GM12878 (cell line): Measurements from ENCODE around the gene METTL17. TPM values are rescaled to one million over a fixed set of nuclear protein-coding genes. Genes with fewer than 3 reads are reported as not detected.

Experiments used
- ATAC-seq: fragments of 200-7000 bp; cut with Tn5 transposase; 3 replicates; pipeline ENCODE4 v1.9.1; 2020; ENCODE audit warnings: mild to moderate bottlenecking, moderate library complexity
- BruUV-seq: library from RNA; stranded (reverse); fragments of 400-500 nt; replicated peaks from 2 replicates; lab custom pipeline; 2021; lab: Mats Ljungman, UMichigan
- CTCF ChIA-PET: fragments of 300-600 bp; sonication (Branson Sonifier 250); formaldehyde crosslinking; extraction: SDS; loops from one replicate; lab custom pipeline; 2021; ENCODE audit warnings: inconsistent platforms; lab: Yijun Ruan, JAX
- POLR2A ChIA-PET: fragments of 350-600 bp; formaldehyde crosslinking; extraction: SDS; loops from one replicate; lab custom pipeline; 2021; ENCODE audit warnings: inconsistent platforms; lab: Charles Lee
- RAD21 ChIA-PET: fragments of 300-600 bp; sonication (Branson Sonifier 250); formaldehyde crosslinking; loops from one replicate; lab custom pipeline; 2023; ENCODE audit warnings: antibody characterized with exemption; ENCODE audit not compliant: unreplicated experiment; lab: Charles Lee
- SMC1A ChIA-PET: fragments of 300-600 bp; sonication (Branson Sonifier 250); formaldehyde crosslinking; loops from one replicate; lab custom pipeline; 2023; ENCODE audit not compliant: unreplicated experiment, uncharacterized antibody; lab: Charles Lee
- DNase-seq: peaks from one replicate; pipeline ENCODE4 v3.0.0-alpha.2; 2011; ENCODE audit warnings: low read depth, low spot score
- FAIRE-seq: peaks from 3 replicates; lab custom pipeline; 2011; peaks lifted over from hg19 to GRCh38; lab: Jason Lieb, UNC
- H2AFZ ChIP-seq: 2 replicates; pipeline ENCODE4 v1.6.0; 2011; ENCODE audit warnings: low read depth, low read length, control low read depth; ENCODE audit not compliant: control insufficient read depth
- H3K27ac ChIP-seq: 2 replicates; pipeline ENCODE4 v1.5.1; 2011; ENCODE audit warnings: control low read depth; ENCODE audit not compliant: control insufficient read depth, insufficient read depth
- H3K27me3 ChIP-seq, 2 experiments: replicated peaks in 1 of 2; 2 replicates each; pipeline versions ENCODE4 v1.6.0 to v1.6.1; 2011; ENCODE audit warnings: low read length in 1 of 2; ENCODE audit not compliant: control insufficient read depth in 2 of 2, insufficient read depth in 2 of 2
- H3K36me3 ChIP-seq, 2 experiments: 2 replicates each; pipeline ENCODE4 v1.5.1; 2011; ENCODE audit warnings: low read length in 1 of 2; ENCODE audit not compliant: control insufficient read depth in 2 of 2, insufficient read depth in 2 of 2
- H3K4me1 ChIP-seq: 2 replicates; pipeline ENCODE4 v1.6.1; 2011; ENCODE audit warnings: mild to moderate bottlenecking, low read length, moderate library complexity, mixed read lengths; ENCODE audit not compliant: control insufficient read depth, insufficient read depth
- H3K4me2 ChIP-seq: 2 replicates; pipeline ENCODE4 v1.6.0; 2011; ENCODE audit warnings: control low read depth; ENCODE audit not compliant: control insufficient read depth, insufficient read depth
- H3K4me3 ChIP-seq: fragments of 200-600 bp; sonication (generic); 2 replicates; pipeline ENCODE4 v1.5.1; 2016
- H3K79me2 ChIP-seq: 2 replicates; pipeline ENCODE4 v1.6.0; 2011; ENCODE audit warnings: low read length; ENCODE audit not compliant: control insufficient read depth, insufficient read depth
- H3K9ac ChIP-seq: 2 replicates; pipeline ENCODE4 v1.8.0; 2011; ENCODE audit warnings: low read length, control low read depth, mixed read lengths; ENCODE audit not compliant: control insufficient read depth, insufficient read depth
- H3K9me3 ChIP-seq: replicated peaks from 3 replicates; pipeline ENCODE4 v1.5.1; 2011; ENCODE audit warnings: mild to moderate bottlenecking, low read length; ENCODE audit not compliant: control insufficient read depth, insufficient read depth
- H4K20me1 ChIP-seq: 2 replicates; pipeline ENCODE4 v1.6.0; 2011; ENCODE audit not compliant: control insufficient read depth, insufficient read depth
- BMI1 ChIP-seq: fragments of 450-650 bp; IDR thresholded peaks from 2 replicates; pipeline ENCODE4 v1.6.1; 2016; ENCODE audit warnings: mild to moderate bottlenecking, moderate library complexity, borderline replicate concordance
- EZH2 ChIP-seq: IDR thresholded peaks from 2 replicates; pipeline ENCODE4 v1.6.1; 2012; ENCODE audit warnings: low read depth, mild to moderate bottlenecking, control low read depth, inconsistent platforms, low read length, borderline replicate concordance; ENCODE audit not compliant: control insufficient read depth
- HCFC1 ChIP-seq: fragments of 150-350 bp; IDR thresholded peaks from 2 replicates; pipeline ENCODE4 v1.6.1; 2014; ENCODE audit warnings: low read length
- HDAC2 ChIP-seq: fragments of 200-600 bp; sonication (generic); IDR thresholded peaks from 2 replicates; pipeline ENCODE4 v1.6.1; 2017
- NR2C2 ChIP-seq: IDR thresholded peaks from 2 replicates; pipeline ENCODE4 v1.6.1; 2011; ENCODE audit warnings: borderline replicate concordance, low read depth; ENCODE audit not compliant: control insufficient read depth, insufficient read length
- NRF1 ChIP-seq: conservative IDR thresholded peaks from 2 replicates; pipeline ENCODE4 v1.6.1; 2011; ENCODE audit warnings: mild to moderate bottlenecking, low read depth, low read length, improper control_type of control experiment
- RAD21 ChIP-seq: IDR thresholded peaks from 2 replicates; pipeline ENCODE4 v1.6.1; 2011; ENCODE audit warnings: mild to moderate bottlenecking, low read depth, low read length, moderate library complexity; ENCODE audit not compliant: insufficient read depth
- SRF ChIP-seq, 2 experiments: IDR thresholded peaks; 2 replicates each; pipeline ENCODE4 v1.6.1; 2011; ENCODE audit warnings: low read depth in 2 of 2, low read length in 2 of 2, mild to moderate bottlenecking in 1 of 2, moderate library complexity in 1 of 2
- WGBS: methylation state at CpG from one replicate; pipeline ENCODE4 v1.1.6; 2016; ENCODE audit warnings: low lambda C conversion rate; ENCODE audit not compliant: insufficient replicate concordance, insufficient coverage; ENCODE audit errors: missing lambda C conversion rate; 5-methylcytosine and 5-hydroxymethylcytosine counted together
- in situ Hi-C: fragments of 300-500 bp; cut with MboI; formaldehyde crosslinking; loops from 9 replicates; pipeline ENCODE4 v1.14.3; 2018; ENCODE audit warnings: mixed read lengths
- intact Hi-C: fragments of 100-400 bp; cut with micrococcal nuclease; formaldehyde crosslinking; loops from one replicate; pipeline ENCODE4 v1.14.2; 2022; ENCODE audit not compliant: unreplicated experiment
- polyA plus RNA-seq, 11 experiments: library from polyadenylated mRNA; depleted of rRNA in 4 of 11; unstranded in 6 of 11; stranded (reverse) in 5 of 11; fragments of >200 nt; fragmentation: Nextera tagmentation in 4 of 11; fragmentation: Illumina TruSeq in 1 of 11; extraction: Ambion mirVana in 4 of 11; extraction: Trizol in 1 of 11; gene quantifications; 1 replicate in 1 of 11; 2 replicates in 10 of 11; pipeline versions ENCODE4 v1.2.1 to v1.2.3, GENCODE V29; 2011 to 2016; ENCODE audit warnings: inconsistent platforms in 2 of 11, missing spikeins in 2 of 11, low read depth in 1 of 11
- total RNA-seq, 4 experiments: library from RNA; depleted of rRNA in 3 of 4; stranded (reverse); fragments of >200 nt in 3 of 4; fragmentation: Illumina TruSeq in 1 of 4; extraction: Trizol in 1 of 4; gene quantifications; 2 replicates each; pipeline versions ENCODE4 v1.2.1 to v1.2.3, GENCODE V29; 2013 to 2021
- TF ChIP-seq, protein P1 (sequence below): fragments of 450-650 bp; IDR thresholded peaks from 2 replicates; pipeline ENCODE4 v1.6.1; 2017; ENCODE audit warnings: mild to moderate bottlenecking, moderate library complexity
- TF ChIP-seq, protein P2 (sequence below): IDR thresholded peaks from 2 replicates; pipeline ENCODE4 v1.6.1; 2011; ENCODE audit warnings: mild to moderate bottlenecking, low read depth, low read length, moderate library complexity; ENCODE audit not compliant: insufficient replicate concordance

The METTL17 gene
- total and polyA plus RNA-seq, 10 of the 15 experiments (the other 5 are each of a cell fraction or from before 2014, with no cell fraction given) = 70.4 to 130 (median 97.5) TPM

DNA sequence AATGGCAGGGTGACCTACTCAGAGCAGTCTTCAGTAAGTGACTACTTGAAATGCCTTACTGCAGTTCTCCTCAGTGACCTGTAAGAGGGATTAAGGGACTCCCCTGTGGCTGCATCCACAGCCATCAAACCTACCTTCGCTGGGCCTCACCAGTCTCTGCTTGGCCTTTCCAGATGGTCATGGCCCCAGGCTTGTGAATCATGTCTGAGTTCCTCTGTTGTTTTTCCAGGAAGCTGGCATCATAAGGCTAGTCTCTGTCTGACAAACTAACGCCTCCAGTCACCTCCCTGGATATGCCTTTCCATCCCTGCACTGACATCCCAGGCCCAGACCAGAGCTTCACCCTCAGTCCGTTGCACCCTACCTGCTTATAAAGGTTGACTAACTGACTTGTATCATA lies 20.4 kb upstream of the METTL17 start:
- no peak overlapping the region for H3K9ac ChIP-seq
- ChIA-PET POLR2A (no interaction called here), RAD21 (no interaction called here), CTCF (interaction anchor here (1.5 to 5.2 kb wide), 3 partner anchors 14 to 269 kb away, joined by 3 to 61 read pairs (median 13); no protein-coding TSS in a partner anchor), SMC1A (no interaction called here)
- no TSS peak for BruUV-seq
- FAIRE-seq = no peak
- no peaks in the 10 kb centered on the region for H3K9me3 ChIP-seq
- no peaks in the 10 kb centered on the region for H4K20me1 ChIP-seq
- no peaks in the 10 kb centered on the region for H3K36me3 ChIP-seq
- TF ChIP-seq RAD21 (no peak), EZH2 (no peak)
- H2AFZ ChIP-seq = no peak overlapping the region
- H3K4me1 ChIP-seq = no peaks in the 10 kb centered on the region
- H3K27me3 ChIP-seq = no peaks in the 10 kb centered on the region; a peak in 1 of 4 replicates
- H3K4me2 ChIP-seq = no peak overlapping the region
- 41% methylated on average over 3 of the region's 3 CpGs for WGBS
- no peak overlapping the region for H3K27ac ChIP-seq
- DNase-seq = no peak
- in situ Hi-C loops = loop anchor here (5.0 kb wide), 1 partner anchor 112 kb away; no protein-coding TSS in a partner anchor
- H3K4me3 ChIP-seq = no peak overlapping the region
- H3K79me2 ChIP-seq = no peaks in the 10 kb centered on the region
- intact Hi-C loops = no loop called here
- ATAC-seq = no peak

DNA sequence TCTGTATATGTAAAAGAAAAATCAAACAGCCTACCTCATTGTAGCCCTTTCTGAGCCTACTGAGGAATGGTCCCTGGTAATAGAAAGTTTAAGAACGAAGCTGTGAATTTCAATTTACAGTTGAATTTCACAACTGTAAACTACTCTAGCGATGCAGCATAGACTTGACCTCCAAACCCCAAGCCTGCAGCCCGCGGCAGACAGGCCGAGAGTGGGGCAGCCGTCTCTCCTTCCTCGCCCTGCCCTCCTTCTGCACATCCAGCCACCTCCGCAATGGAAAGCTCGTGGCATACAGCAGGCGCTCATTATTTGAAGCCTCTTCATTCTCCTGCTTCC lies 19.2 kb upstream of the METTL17 start:
- in situ Hi-C loops (no loop called here), intact Hi-C loops (loop anchor here (2.0 kb wide), 1 partner anchor 112 kb away; no protein-coding TSS in a partner anchor)
- peak; percentile 3; the same call in 1 of the 3 replicates for ATAC-seq
- peak overlapping the region; percentile 63 for H2AFZ ChIP-seq
- no peaks in the 10 kb centered on the region for H3K79me2 ChIP-seq
- TF ChIP-seq BMI1 (no peak), SRF (IDR thresholded peaks at IDR 0.05; ENCODE audit: low read depth in 2 of 2, low read length in 2 of 2) (no peak), HDAC2 (no peak), NRF1 (no peak), HCFC1 (no peak), NR2C2 (no peak)
- TF ChIP-seq, protein P1, sequence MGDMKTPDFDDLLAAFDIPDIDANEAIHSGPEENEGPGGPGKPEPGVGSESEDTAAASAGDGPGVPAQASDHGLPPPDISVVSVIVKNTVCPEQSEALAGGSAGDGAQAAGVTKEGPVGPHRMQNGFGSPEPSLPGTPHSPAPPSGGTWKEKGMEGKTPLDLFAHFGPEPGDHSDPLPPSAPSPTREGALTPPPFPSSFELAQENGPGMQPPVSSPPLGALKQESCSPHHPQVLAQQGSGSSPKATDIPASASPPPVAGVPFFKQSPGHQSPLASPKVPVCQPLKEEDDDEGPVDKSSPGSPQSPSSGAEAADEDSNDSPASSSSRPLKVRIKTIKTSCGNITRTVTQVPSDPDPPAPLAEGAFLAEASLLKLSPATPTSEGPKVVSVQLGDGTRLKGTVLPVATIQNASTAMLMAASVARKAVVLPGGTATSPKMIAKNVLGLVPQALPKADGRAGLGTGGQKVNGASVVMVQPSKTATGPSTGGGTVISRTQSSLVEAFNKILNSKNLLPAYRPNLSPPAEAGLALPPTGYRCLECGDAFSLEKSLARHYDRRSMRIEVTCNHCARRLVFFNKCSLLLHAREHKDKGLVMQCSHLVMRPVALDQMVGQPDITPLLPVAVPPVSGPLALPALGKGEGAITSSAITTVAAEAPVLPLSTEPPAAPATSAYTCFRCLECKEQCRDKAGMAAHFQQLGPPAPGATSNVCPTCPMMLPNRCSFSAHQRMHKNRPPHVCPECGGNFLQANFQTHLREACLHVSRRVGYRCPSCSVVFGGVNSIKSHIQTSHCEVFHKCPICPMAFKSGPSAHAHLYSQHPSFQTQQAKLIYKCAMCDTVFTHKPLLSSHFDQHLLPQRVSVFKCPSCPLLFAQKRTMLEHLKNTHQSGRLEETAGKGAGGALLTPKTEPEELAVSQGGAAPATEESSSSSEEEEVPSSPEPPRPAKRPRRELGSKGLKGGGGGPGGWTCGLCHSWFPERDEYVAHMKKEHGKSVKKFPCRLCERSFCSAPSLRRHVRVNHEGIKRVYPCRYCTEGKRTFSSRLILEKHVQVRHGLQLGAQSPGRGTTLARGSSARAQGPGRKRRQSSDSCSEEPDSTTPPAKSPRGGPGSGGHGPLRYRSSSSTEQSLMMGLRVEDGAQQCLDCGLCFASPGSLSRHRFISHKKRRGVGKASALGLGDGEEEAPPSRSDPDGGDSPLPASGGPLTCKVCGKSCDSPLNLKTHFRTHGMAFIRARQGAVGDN = no peak
- TF ChIP-seq, protein P2, sequence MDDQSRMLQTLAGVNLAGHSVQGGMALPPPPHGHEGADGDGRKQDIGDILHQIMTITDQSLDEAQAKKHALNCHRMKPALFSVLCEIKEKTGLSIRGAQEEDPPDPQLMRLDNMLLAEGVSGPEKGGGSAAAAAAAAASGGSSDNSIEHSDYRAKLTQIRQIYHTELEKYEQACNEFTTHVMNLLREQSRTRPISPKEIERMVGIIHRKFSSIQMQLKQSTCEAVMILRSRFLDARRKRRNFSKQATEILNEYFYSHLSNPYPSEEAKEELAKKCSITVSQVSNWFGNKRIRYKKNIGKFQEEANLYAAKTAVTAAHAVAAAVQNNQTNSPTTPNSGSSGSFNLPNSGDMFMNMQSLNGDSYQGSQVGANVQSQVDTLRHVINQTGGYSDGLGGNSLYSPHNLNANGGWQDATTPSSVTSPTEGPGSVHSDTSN = no peak
- H3K9ac ChIP-seq = no peak overlapping the region; the same call in 1 of the 2 replicates
- H3K36me3 ChIP-seq = no peaks in the 10 kb centered on the region
- peak overlapping the region; percentile 71 for H3K4me2 ChIP-seq
- no peak for FAIRE-seq
- no peaks in the 10 kb centered on the region for H3K9me3 ChIP-seq
- ChIA-PET POLR2A (no interaction called here), CTCF (interaction anchor here (0.6 to 5.2 kb wide), 30 partner anchors 8 to 586 kb away, joined by 3 to 61 read pairs (median 4); partner anchors contain the start of gene ARHGEF40), SMC1A (interaction anchor here (0.7 to 2.3 kb wide), 6 partner anchors 8 to 288 kb away, joined by 3 to 20 read pairs (median 4); no protein-coding TSS in a partner anchor), RAD21 (interaction anchor here (0.7 to 1.9 kb wide), 6 partner anchors 103 to 278 kb away, joined by 3 to 10 read pairs (median 5); no protein-coding TSS in a partner anchor)
- BruUV-seq = no TSS peak
- no peaks in the 10 kb centered on the region for H3K4me1 ChIP-seq
- no peaks in the 10 kb centered on the region; a peak in 1 of 4 replicates for H3K27me3 ChIP-seq
- no peaks in the 10 kb centered on the region for H4K20me1 ChIP-seq
- H3K27ac ChIP-seq = no peak overlapping the region
- no peak for DNase-seq
- 50% methylated on average over 10 of the region's 10 CpGs for WGBS
- H3K4me3 ChIP-seq = no peak overlapping the region
